ENCODE measurements around the gene PAQR9.
"Not testable (repeated sequence)": the region's sequence is repeated elsewhere in the genome, so short reads cannot be mapped to it uniquely, and the experiment has no call there.

The PAQR9 gene

DNA sequence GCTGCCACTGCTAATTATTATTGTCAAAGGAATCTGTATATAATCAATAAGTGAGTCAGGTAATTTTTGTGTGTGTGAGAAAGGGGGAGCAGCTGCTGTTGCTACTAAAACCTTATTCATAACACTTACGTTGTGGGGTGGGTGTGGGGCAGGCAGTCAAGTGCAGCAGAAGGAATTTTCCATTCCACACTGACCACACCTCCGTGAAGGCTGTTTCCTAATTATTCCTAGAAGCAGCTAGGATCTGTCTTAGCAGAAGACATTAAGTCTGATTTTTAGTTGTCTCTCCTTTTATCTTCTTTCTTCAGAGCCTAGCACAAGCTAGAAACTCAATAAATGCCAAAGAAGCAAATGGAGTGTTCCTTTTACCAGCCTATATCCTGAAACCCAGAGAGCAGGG lies 33.9 kb upstream of the PAQR9 start:
- TF ChIP-seq CTCF (IDR thresholded peaks at IDR 0.05; ENCODE audit: low read depth, low read length) = no peak
- no peaks in the 10 kb centered on the region for H3K27me3 ChIP-seq
- H3K9me3 ChIP-seq = no peaks in the 10 kb centered on the region
- no peak for DNase-seq
- no peak overlapping the region for H3K4me3 ChIP-seq (ENCODE audit: low read depth, low read length)
- no peaks in the 10 kb centered on the region for H3K36me3 ChIP-seq
- no peaks in the 10 kb centered on the region for H3K4me1 ChIP-seq

DNA sequence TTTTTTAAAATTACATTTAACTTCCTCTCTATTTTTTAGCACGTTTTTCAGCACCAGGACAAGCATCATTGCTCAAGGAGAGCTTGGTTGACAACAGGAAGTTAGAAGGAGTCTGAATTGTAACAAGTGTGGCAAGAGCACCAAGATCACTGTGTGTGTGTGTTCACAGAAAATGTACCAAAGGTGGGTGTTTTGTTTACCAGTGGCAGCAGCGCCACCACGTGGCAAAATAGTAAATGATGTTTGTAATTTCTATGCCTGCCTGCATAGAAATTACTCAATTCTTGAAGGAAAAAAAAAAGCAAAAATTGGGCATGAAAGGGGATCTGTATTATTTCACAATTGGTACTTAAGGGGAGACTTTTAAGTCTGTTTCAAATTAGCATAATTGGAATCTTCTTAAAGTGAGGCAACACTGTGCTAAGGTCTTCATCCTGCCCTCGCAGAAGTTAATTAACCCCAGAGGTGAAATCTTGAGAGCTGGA lies 30.5 kb upstream of the PAQR9 start:
- peak; percentile 72 for DNase-seq
- peak; percentile 75 for TF ChIP-seq CTCF (IDR thresholded peaks at IDR 0.05; ENCODE audit: low read depth, low read length)
- H3K27me3 ChIP-seq = no peaks in the 10 kb centered on the region
- H3K4me3 ChIP-seq (ENCODE audit: low read depth, low read length) = no peak overlapping the region
- no peaks in the 10 kb centered on the region for H3K9me3 ChIP-seq
- H3K36me3 ChIP-seq = no peaks in the 10 kb centered on the region
- H3K4me1 ChIP-seq = no peaks in the 10 kb centered on the region

GRCh38 chr3:142992323-142992722 lies 28.8 kb upstream of the PAQR9 start:
- H3K27me3 ChIP-seq = no peaks in the 10 kb centered on the region
- no peak for DNase-seq
- no peaks in the 10 kb centered on the region for H3K36me3 ChIP-seq
- H3K4me3 ChIP-seq (ENCODE audit: low read depth, low read length) = no peak overlapping the region
- no peaks in the 10 kb centered on the region for H3K4me1 ChIP-seq
- no peaks in the 10 kb centered on the region for H3K9me3 ChIP-seq
- no peak for TF ChIP-seq CTCF (IDR thresholded peaks at IDR 0.05; ENCODE audit: low read depth, low read length)

DNA sequence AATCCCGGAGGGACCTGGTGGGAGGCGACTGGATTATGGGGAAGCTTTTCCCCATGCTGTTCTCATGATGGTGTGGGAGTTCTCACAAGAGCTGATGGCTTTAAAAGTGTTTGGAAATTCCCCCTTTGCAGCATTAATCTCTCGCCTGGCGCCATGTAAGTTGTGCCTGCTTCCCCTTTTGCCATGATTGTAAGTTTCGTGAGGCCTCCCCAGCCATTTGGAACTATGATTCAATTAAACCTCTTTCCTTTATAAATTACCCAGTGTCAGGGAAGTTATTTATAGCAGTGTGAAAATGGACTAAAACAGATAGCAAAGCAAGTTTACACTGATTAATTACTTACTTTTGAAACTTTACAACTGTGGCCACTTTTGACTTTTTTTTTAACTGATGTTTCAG lies 27.2 kb upstream of the PAQR9 start:
- H3K9me3 ChIP-seq = no peaks in the 10 kb centered on the region
- DNase-seq = no peak
- H3K4me1 ChIP-seq = no peaks in the 10 kb centered on the region
- H3K27me3 ChIP-seq = no peaks in the 10 kb centered on the region
- TF ChIP-seq CTCF (IDR thresholded peaks at IDR 0.05; ENCODE audit: low read depth, low read length) = no peak
- H3K4me3 ChIP-seq (ENCODE audit: low read depth, low read length) = no peak overlapping the region
- no peaks in the 10 kb centered on the region for H3K36me3 ChIP-seq

DNA sequence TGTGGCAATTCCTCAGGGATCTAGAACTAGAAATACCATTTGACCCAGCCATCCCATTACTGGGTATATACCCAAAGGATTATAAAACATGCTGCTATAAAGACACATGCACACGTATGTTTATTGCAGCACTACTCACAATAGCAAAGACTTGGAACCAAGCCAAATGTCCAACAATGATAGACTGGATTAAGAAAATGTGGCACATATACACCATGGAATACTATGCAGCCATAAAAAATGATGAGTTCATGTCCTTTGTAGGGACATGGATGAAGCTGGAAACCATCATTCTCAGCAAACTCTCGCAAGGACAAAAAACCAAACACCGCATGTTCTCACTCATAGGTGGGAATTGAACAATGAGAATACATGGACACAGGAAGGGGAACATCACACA lies 25.4 kb upstream of the PAQR9 start:
- DNase-seq; H3K27me3 ChIP-seq; H3K9me3 ChIP-seq; H3K36me3 ChIP-seq; H3K4me1 ChIP-seq; H3K4me3 ChIP-seq (ENCODE audit: low read depth, low read length): not testable (repeated sequence)

GRCh38 chr3:142988221-142988620 lies 24.7 kb upstream of the PAQR9 start:
- not testable (repeated sequence) for DNase-seq; H3K9me3 ChIP-seq; H3K4me3 ChIP-seq (ENCODE audit: low read depth, low read length); H3K36me3 ChIP-seq; H3K27me3 ChIP-seq; H3K4me1 ChIP-seq

DNA sequence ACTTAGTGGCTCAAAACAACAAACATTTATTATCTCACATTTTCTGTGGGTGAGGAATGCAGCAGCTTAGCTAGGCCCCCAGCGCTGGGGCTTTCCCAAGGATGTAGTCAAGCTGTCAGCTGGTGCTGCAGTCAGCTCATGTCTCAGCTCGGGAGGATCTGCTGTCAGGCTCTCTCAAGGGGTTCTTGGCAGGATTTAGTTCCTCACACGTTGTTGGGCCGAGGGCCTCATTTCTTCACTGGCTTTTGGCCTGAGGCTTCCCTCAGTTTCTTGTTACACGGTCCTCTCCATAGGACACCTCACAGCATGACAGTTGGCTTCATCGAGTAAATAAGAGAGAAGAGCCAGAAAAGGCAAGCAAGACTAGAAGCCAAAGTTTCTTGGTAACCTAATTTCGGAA lies 24.2 kb upstream of the PAQR9 start:
- no peaks in the 10 kb centered on the region for H3K36me3 ChIP-seq
- no peaks in the 10 kb centered on the region for H3K27me3 ChIP-seq
- H3K9me3 ChIP-seq = no peaks in the 10 kb centered on the region
- TF ChIP-seq CTCF (IDR thresholded peaks at IDR 0.05; ENCODE audit: low read depth, low read length) = no peak
- H3K4me1 ChIP-seq = no peaks in the 10 kb centered on the region
- no peak overlapping the region for H3K4me3 ChIP-seq (ENCODE audit: low read depth, low read length)
- no peak for DNase-seq
